ENCODE measurements around the gene CDH10.

The CDH10 gene

GRCh38 chr5:24539613-24540012 is 105.2 kb downstream of the CDH10 start:
- H3K27me3 ChIP-seq (ENCODE audit: insufficient read depth, poor library complexity, severe bottlenecking) = no peaks in the 10 kb centered on the region
- DNase-seq (ENCODE audit: low read depth in 1 of 2, low spot score in 1 of 2) = no peak
- TF ChIP-seq SPI1 (IDR thresholded peaks at IDR 0.05; ENCODE audit: borderline replicate concordance, low read depth) (no peak), POLR2AphosphoS5 (IDR thresholded peaks at IDR 0.05; ENCODE audit: low read depth) (no peak), GABPA (IDR thresholded peaks at IDR 0.05; ENCODE audit: low read depth) (no peak), CTCF (IDR thresholded peaks at IDR 0.05; ENCODE audit: insufficient read depth, low read length) (no peak), REST (IDR thresholded peaks at IDR 0.05; ENCODE audit: insufficient replicate concordance, low read depth) (no peak)

GRCh38 chr5:24538346-24538745 is 106.4 kb downstream of the CDH10 start:
- Histone ChIP-seq H3K27me3 (ENCODE audit: insufficient read depth, poor library complexity, severe bottlenecking) (no peaks in the 10 kb centered on the region), H3K27ac (replicated peaks) (no peak overlapping the region), H3K4me3 (replicated peaks; ENCODE audit: insufficient read depth, low read length) (no peak overlapping the region)
- TF ChIP-seq GABPA (IDR thresholded peaks at IDR 0.05; ENCODE audit: low read depth) = no peak
- no peak for TF ChIP-seq CTCF (IDR thresholded peaks at IDR 0.05; ENCODE audit: insufficient read depth, low read length)
- no peak for DNase-seq (ENCODE audit: low read depth in 1 of 2, low spot score in 1 of 2)

More at GRCh38 chr5:24539613-24540012, 105.2 kb downstream of the CDH10 start:
- Histone ChIP-seq H3K27ac (replicated peaks) (no peak overlapping the region), H3K4me3 (replicated peaks; ENCODE audit: insufficient read depth, low read length) (no peak overlapping the region)

- TF ChIP-seq SPI1 (IDR thresholded peaks at IDR 0.05; ENCODE audit: borderline replicate concordance, low read depth) (no peak), REST (IDR thresholded peaks at IDR 0.05; ENCODE audit: insufficient replicate concordance, low read depth) (no peak), GABPA (IDR thresholded peaks at IDR 0.05; ENCODE audit: low read depth) (no peak), CTCF (IDR thresholded peaks at IDR 0.05; ENCODE audit: insufficient read depth, low read length) (no peak), POLR2AphosphoS5 (IDR thresholded peaks at IDR 0.05; ENCODE audit: low read depth) (no peak)
- Histone ChIP-seq H3K4me3 (replicated peaks; ENCODE audit: insufficient read depth, low read length) (no peak overlapping the region), H3K27me3 (ENCODE audit: insufficient read depth, poor library complexity, severe bottlenecking) (no peaks in the 10 kb centered on the region), H3K27ac (replicated peaks) (no peak overlapping the region)
- DNase-seq (ENCODE audit: low read depth in 1 of 2, low spot score in 1 of 2) = no peak
Measured at GRCh38 chr5:24535646-24536045, 109.1 kb downstream of the CDH10 start.

- Histone ChIP-seq H3K4me3 (replicated peaks; ENCODE audit: insufficient read depth, low read length) (no peak overlapping the region), H3K27ac (replicated peaks) (no peak overlapping the region), H3K27me3 (ENCODE audit: insufficient read depth, poor library complexity, severe bottlenecking) (no peaks in the 10 kb centered on the region)
- no peak for DNase-seq (ENCODE audit: low read depth in 1 of 2, low spot score in 1 of 2)
- TF ChIP-seq POLR2AphosphoS5 (IDR thresholded peaks at IDR 0.05; ENCODE audit: low read depth) (no peak), CTCF (IDR thresholded peaks at IDR 0.05; ENCODE audit: insufficient read depth, low read length) (no peak), SPI1 (IDR thresholded peaks at IDR 0.05; ENCODE audit: borderline replicate concordance, low read depth) (no peak), REST (IDR thresholded peaks at IDR 0.05; ENCODE audit: insufficient replicate concordance, low read depth) (no peak), GABPA (IDR thresholded peaks at IDR 0.05; ENCODE audit: low read depth) (no peak)
Measured at GRCh38 chr5:24530906-24531305, 113.9 kb downstream of the CDH10 start.

Measured in HL-60 (cell line).